WERI-Rb-1 (cell line): ENCODE measurements around the gene CLDN7.

ENCODE experiments used
- DNase-seq: peaks from one replicate; pipeline ENCODE4 v3.0.0-alpha.2; 2020
- H3K27ac ChIP-seq: fragments of 250-450 bp; sonication (Bioruptor Pico); 2 replicates; pipeline ENCODE4 v1.5.1; 2020; ENCODE audit warnings: mild to moderate bottlenecking, moderate library complexity
- H3K27me3 ChIP-seq: fragments of 250-450 bp; sonication (Bioruptor Pico); 2 replicates; pipeline ENCODE4 v1.5.1; 2021; ENCODE audit warnings: mild to moderate bottlenecking, low read depth, moderate library complexity; ENCODE audit not compliant: insufficient read depth, severe bottlenecking
- H3K36me3 ChIP-seq: fragments of 250-450 bp; sonication (Bioruptor Pico); 2 replicates; pipeline ENCODE4 v1.5.1; 2020; ENCODE audit warnings: mild to moderate bottlenecking, moderate library complexity
- H3K4me3 ChIP-seq: 2 replicates; pipeline ENCODE4 v1.5.1; 2011; ENCODE audit warnings: low read depth, mild to moderate bottlenecking, control low read depth, low read length
- H3K9me3 ChIP-seq: fragments of 250-450 bp; sonication (Bioruptor Pico); 2 replicates; pipeline ENCODE4 v1.5.1; 2021; ENCODE audit warnings: mild to moderate bottlenecking, moderate library complexity; ENCODE audit not compliant: severe bottlenecking
- CTCF ChIP-seq: IDR thresholded peaks from 2 replicates; pipeline ENCODE4 v1.5.1; 2011; ENCODE audit warnings: low read depth, mild to moderate bottlenecking, control low read depth, inconsistent platforms, low read length

Gene CLDN7

GRCh38 chr17:7221278-7222092 lies 40.8 kb downstream of the CLDN7 start:
- peak overlapping the region; percentile 94; the same call in 1 of the 2 replicates for H3K27ac ChIP-seq
- H3K27me3 ChIP-seq: no peaks in the 10 kb centered on the region
- H3K36me3 ChIP-seq: peaks cover 59% of the 10 kb centered on the region
- no peak overlapping the region for H3K4me3 ChIP-seq
- no peaks in the 10 kb centered on the region for H3K9me3 ChIP-seq
- no peak for DNase-seq
- no peak for TF ChIP-seq CTCF

GRCh38 chr17:7220593-7221277 lies 41.5 kb downstream of the CLDN7 start:
- DNase-seq: peak; percentile 80
- Histone ChIP-seq H3K9me3 (no peaks in the 10 kb centered on the region), H3K27me3 (no peaks in the 10 kb centered on the region), H3K27ac (peak overlapping the region; percentile 94), H3K36me3 (peaks cover 52% of the 10 kb centered on the region), H3K4me3 (peak overlapping the region; percentile 75)
- TF ChIP-seq CTCF: peak; percentile 64

GRCh38 chr17:7219812-7220592 lies 42.3 kb downstream of the CLDN7 start, which contains the start of the genes ACADVL and DLG4:
TSS of gene ACADVL (plus strand) at chr17:7219938. CDS start at chr17:7219985, 47 bp downstream.
TSS of gene DLG4 (minus strand) at chr17:7219836.
- H3K4me3 ChIP-seq: peak within 1 kb of the TSS; percentile 75
- TF ChIP-seq CTCF: no peak
- peaks cover 44% of the 10 kb centered on the region for H3K36me3 ChIP-seq
- H3K27me3 ChIP-seq: no peaks in the 10 kb centered on the region
- peak; percentile 90 for DNase-seq
- H3K27ac ChIP-seq: peak within 1 kb of the TSS; percentile 94
- H3K9me3 ChIP-seq: no peaks in the 10 kb centered on the region

GRCh38 chr17:7219229-7219811 lies 43.0 kb downstream of the CLDN7 start:
- H3K36me3 ChIP-seq: peaks cover 39% of the 10 kb centered on the region
- H3K27ac ChIP-seq: peak overlapping the region; percentile 94
- DNase-seq: no peak
- TF ChIP-seq CTCF: no peak
- H3K4me3 ChIP-seq: peak overlapping the region; percentile 75
- H3K27me3 ChIP-seq: no peaks in the 10 kb centered on the region
- no peaks in the 10 kb centered on the region for H3K9me3 ChIP-seq

- TF ChIP-seq CTCF: no peak
- peaks cover 34% of the 10 kb centered on the region for H3K36me3 ChIP-seq
- peak; percentile 87 for DNase-seq
- H3K9me3 ChIP-seq: no peaks in the 10 kb centered on the region
- H3K4me3 ChIP-seq: peak overlapping the region; percentile 75
- H3K27me3 ChIP-seq: no peaks in the 10 kb centered on the region
- H3K27ac ChIP-seq: peak overlapping the region; percentile 94
These were observed 43.5 kb downstream of the CLDN7 start for GRCh38 chr17:7218758-7219157.
